Caco-2 (cell line): ENCODE data around the gene SEPTIN12. TPM values are rescaled to one million over a fixed set of nuclear protein-coding genes. Genes with fewer than 3 reads are reported as not detected.

ENCODE experiments used
- BruUV-seq: library from RNA; stranded (reverse); fragments of 400-500 nt; replicated peaks from 2 replicates; lab custom pipeline; 2021; lab: Mats Ljungman, UMichigan
- CTCF ChIA-PET: fragments of 300-600 bp; sonication (Branson Sonifier 250); formaldehyde crosslinking; loops from one replicate; lab custom pipeline; 2022; ENCODE audit warnings: antibody characterized with exemption; lab: Charles Lee
- POLR2A ChIA-PET: fragments of 300-600 bp; sonication (Branson Sonifier 250); formaldehyde crosslinking; loops from one replicate; lab custom pipeline; 2022; ENCODE audit warnings: antibody characterized with exemption; lab: Charles Lee
- DNase-seq, 2 experiments: peaks; one replicate each; pipeline versions ENCODE4 v3.0.0 to v3.0.0-alpha.2; 2020 to 2022
- H3K27me3 ChIP-seq: replicated peaks from 2 replicates; pipeline ENCODE4 v1.6.0; 2011; ENCODE audit warnings: low read length; ENCODE audit not compliant: control insufficient read depth, insufficient read depth
- H3K36me3 ChIP-seq: 2 replicates; pipeline ENCODE4 v1.5.1; 2011; ENCODE audit warnings: low read length; ENCODE audit not compliant: control insufficient read depth, insufficient read depth
- H3K4me1 ChIP-seq: fragments of 250-450 bp; sonication (Bioruptor Pico); 2 replicates; pipeline ENCODE4 v1.5.1; 2020; ENCODE audit warnings: mild to moderate bottlenecking
- H3K4me3 ChIP-seq: 2 replicates; pipeline ENCODE4 v1.5.1; 2011; ENCODE audit warnings: low read depth, mild to moderate bottlenecking, control low read depth, low read length
- H3K9me3 ChIP-seq: fragments of 250-450 bp; sonication (Bioruptor Pico); 2 replicates; pipeline ENCODE4 v1.5.1; 2020; ENCODE audit warnings: mild to moderate bottlenecking, moderate library complexity
- H3K27ac Mint-ChIP-seq: one replicate; pipeline ENCODE4 v1.8.0; 2022; ENCODE audit warnings: mixed read lengths; ENCODE audit not compliant: unreplicated experiment
- H3K27me3 Mint-ChIP-seq: one replicate; pipeline ENCODE4 v1.8.0; 2022; ENCODE audit warnings: mixed read lengths; ENCODE audit not compliant: insufficient read depth, unreplicated experiment
- H3K36me3 Mint-ChIP-seq: one replicate; pipeline ENCODE4 v1.8.0; 2022; ENCODE audit warnings: mild to moderate bottlenecking, mixed read lengths; ENCODE audit not compliant: insufficient read depth, unreplicated experiment
- H3K4me1 Mint-ChIP-seq: one replicate; pipeline ENCODE4 v1.8.0; 2022; ENCODE audit warnings: low read depth, mixed read lengths; ENCODE audit not compliant: unreplicated experiment
- H3K4me3 Mint-ChIP-seq: one replicate; pipeline ENCODE4 v1.8.0; 2022; ENCODE audit warnings: mild to moderate bottlenecking, moderate library complexity, mixed read lengths; ENCODE audit not compliant: unreplicated experiment
- H3K9me3 Mint-ChIP-seq: one replicate; pipeline ENCODE4 v1.8.0; 2022; ENCODE audit warnings: mixed read lengths; ENCODE audit not compliant: unreplicated experiment
- intact Hi-C: fragments of 100-400 bp; cut with micrococcal nuclease; formaldehyde crosslinking; loops from one replicate; pipeline ENCODE4 v1.10.0; 2022; ENCODE audit not compliant: unreplicated experiment
- total RNA-seq: library from RNA; stranded (reverse); gene quantifications from 2 replicates; pipeline ENCODE4 v1.2.3, GENCODE V29; 2022
- TF ChIP-seq, protein P1 (sequence below), 2 experiments: fragments of 200-600 bp in 1 of 2; IDR thresholded peaks; 1 replicate in 1 of 2; 2 replicates in 1 of 2; pipeline versions ENCODE4 v1.5.1 to v1.8.0; 2011 to 2022; ENCODE audit warnings: antibody characterized with exemption in 1 of 2, control low read depth in 1 of 2, inconsistent platforms in 1 of 2, low read depth in 1 of 2, low read length in 1 of 2, mild to moderate bottlenecking in 1 of 2, moderate library complexity in 1 of 2; ENCODE audit not compliant: insufficient read depth in 1 of 2, severe bottlenecking in 1 of 2, unreplicated experiment in 1 of 2

Gene SEPTIN12
- total RNA-seq, 1 experiment from 2014 or later = not detected

DNA sequence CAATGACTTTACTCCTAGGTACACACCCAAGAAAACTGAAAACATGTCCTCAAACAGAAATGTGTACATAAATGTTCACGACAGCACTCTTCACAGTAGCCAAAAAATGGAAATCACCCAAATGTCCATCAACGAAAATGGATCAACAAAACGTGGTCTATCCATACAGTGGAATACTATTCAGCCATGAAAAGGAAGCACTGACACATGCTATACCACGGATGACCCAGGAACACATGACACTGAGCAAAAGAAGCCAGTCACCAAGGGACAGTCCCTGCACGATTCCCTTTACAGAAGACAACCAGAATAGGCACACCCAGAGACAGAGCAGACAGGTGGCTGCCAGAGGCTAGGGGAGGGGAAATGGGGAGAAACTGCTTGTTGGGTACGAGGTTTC is 32.5 kb downstream of the SEPTIN12 start:
- CTCF ChIA-PET = no interaction called here
- Mint-ChIP-seq H3K27me3 (no peaks in the 10 kb centered on the region), H3K36me3 (peaks cover 63% of the 10 kb centered on the region), H3K4me3 (no peak overlapping the region), H3K27ac (no peak overlapping the region), H3K9me3 (no peaks in the 10 kb centered on the region), H3K4me1 (no peaks in the 10 kb centered on the region)
- H3K36me3 ChIP-seq = peaks cover 6% of the 10 kb centered on the region
- TF ChIP-seq, protein P1, sequence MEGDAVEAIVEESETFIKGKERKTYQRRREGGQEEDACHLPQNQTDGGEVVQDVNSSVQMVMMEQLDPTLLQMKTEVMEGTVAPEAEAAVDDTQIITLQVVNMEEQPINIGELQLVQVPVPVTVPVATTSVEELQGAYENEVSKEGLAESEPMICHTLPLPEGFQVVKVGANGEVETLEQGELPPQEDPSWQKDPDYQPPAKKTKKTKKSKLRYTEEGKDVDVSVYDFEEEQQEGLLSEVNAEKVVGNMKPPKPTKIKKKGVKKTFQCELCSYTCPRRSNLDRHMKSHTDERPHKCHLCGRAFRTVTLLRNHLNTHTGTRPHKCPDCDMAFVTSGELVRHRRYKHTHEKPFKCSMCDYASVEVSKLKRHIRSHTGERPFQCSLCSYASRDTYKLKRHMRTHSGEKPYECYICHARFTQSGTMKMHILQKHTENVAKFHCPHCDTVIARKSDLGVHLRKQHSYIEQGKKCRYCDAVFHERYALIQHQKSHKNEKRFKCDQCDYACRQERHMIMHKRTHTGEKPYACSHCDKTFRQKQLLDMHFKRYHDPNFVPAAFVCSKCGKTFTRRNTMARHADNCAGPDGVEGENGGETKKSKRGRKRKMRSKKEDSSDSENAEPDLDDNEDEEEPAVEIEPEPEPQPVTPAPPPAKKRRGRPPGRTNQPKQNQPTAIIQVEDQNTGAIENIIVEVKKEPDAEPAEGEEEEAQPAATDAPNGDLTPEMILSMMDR (IDR thresholded peaks at IDR 0.05; ENCODE audit: insufficient read depth in 1 of 2, low read depth in 1 of 2, low read length in 1 of 2, severe bottlenecking in 1 of 2, unreplicated experiment in 1 of 2) = no peak
- no peak overlapping the region for H3K4me3 ChIP-seq
- H3K4me1 ChIP-seq = no peaks in the 10 kb centered on the region
- intact Hi-C loops = no loop called here
- no peaks in the 10 kb centered on the region for H3K27me3 ChIP-seq
- POLR2A ChIA-PET = no interaction called here
- no TSS peak for BruUV-seq
- no peak for DNase-seq
- 0 out of 2 replicates have a peak, but pooled peaks cover 9% of the 10 kb centered on the region for H3K9me3 ChIP-seq

- Histone ChIP-seq H3K9me3 (0 out of 2 replicates have a peak, but pooled peaks cover 9% of the 10 kb centered on the region), H3K4me3 (no peak overlapping the region), H3K4me1 (no peaks in the 10 kb centered on the region), H3K27me3 (no peaks in the 10 kb centered on the region), H3K36me3 (peaks cover 6% of the 10 kb centered on the region)
- no TSS peak for BruUV-seq
- no peak overlapping the region for H3K4me3 Mint-ChIP-seq
- H3K27me3 Mint-ChIP-seq = no peaks in the 10 kb centered on the region
- no peaks in the 10 kb centered on the region for H3K9me3 Mint-ChIP-seq
- ChIA-PET CTCF (no interaction called here), POLR2A (no interaction called here)
- no peak overlapping the region for H3K27ac Mint-ChIP-seq
- no peak for DNase-seq
- intact Hi-C loops = no loop called here
- TF ChIP-seq, protein P1 (IDR thresholded peaks at IDR 0.05; ENCODE audit: insufficient read depth in 1 of 2, low read depth in 1 of 2, low read length in 1 of 2, severe bottlenecking in 1 of 2, unreplicated experiment in 1 of 2) = no peak
- H3K4me1 Mint-ChIP-seq = no peaks in the 10 kb centered on the region
- peaks cover 59% of the 10 kb centered on the region for H3K36me3 Mint-ChIP-seq
These were observed 33.3 kb downstream of the SEPTIN12 start for GRCh38 chr16:4754865-4755264.

GRCh38 chr16:4753227-4753626 is 34.9 kb downstream of the SEPTIN12 start:
- 0 out of 2 replicates have a peak, but pooled peaks cover 9% of the 10 kb centered on the region for H3K9me3 ChIP-seq
- BruUV-seq = no TSS peak
- H3K4me3 ChIP-seq = no peak overlapping the region
- H3K36me3 Mint-ChIP-seq = peaks cover 51% of the 10 kb centered on the region
- no peaks in the 10 kb centered on the region for H3K9me3 Mint-ChIP-seq
- H3K4me1 Mint-ChIP-seq = no peaks in the 10 kb centered on the region
- TF ChIP-seq, protein P1 (IDR thresholded peaks at IDR 0.05; ENCODE audit: insufficient read depth in 1 of 2, low read depth in 1 of 2, low read length in 1 of 2, severe bottlenecking in 1 of 2, unreplicated experiment in 1 of 2) = no peak
- no peaks in the 10 kb centered on the region for H3K27me3 Mint-ChIP-seq
- no peaks in the 10 kb centered on the region for H3K4me1 ChIP-seq
- H3K36me3 ChIP-seq = peaks cover 6% of the 10 kb centered on the region
- H3K27ac Mint-ChIP-seq = no peak overlapping the region
- ChIA-PET POLR2A (no interaction called here), CTCF (no interaction called here)
- H3K27me3 ChIP-seq = no peaks in the 10 kb centered on the region
- H3K4me3 Mint-ChIP-seq = no peak overlapping the region
- intact Hi-C loops = no loop called here
- no peak for DNase-seq
